HepG2 (cell line): Measurements from ENCODE around the gene CHPF.

ENCODE experiments used
- CTCF ChIP-seq: sonication (generic); formaldehyde crosslinking; IDR thresholded peaks from 2 replicates; pipeline ENCODE4 v1.5.0; 2020; ENCODE audit warnings: mild to moderate bottlenecking, missing genetic modification reagents, moderate library complexity
- ETS1 ChIP-seq: sonication (generic); formaldehyde crosslinking; IDR thresholded peaks from 2 replicates; pipeline ENCODE4 v1.4.0; 2020; ENCODE audit warnings: missing genetic modification reagents
- HCFC1 ChIP-seq: fragments of 150-350 bp; IDR thresholded peaks from 2 replicates; pipeline ENCODE4 v1.6.1; 2014; ENCODE audit warnings: low read depth, low read length
- MAX ChIP-seq: IDR thresholded peaks from 2 replicates; pipeline ENCODE4 v1.6.1; 2012; ENCODE audit warnings: inconsistent platforms
- NCOR1 ChIP-seq: fragments of 200-600 bp; sonication (generic); IDR thresholded peaks from 2 replicates; pipeline ENCODE4 v1.7.0; 2017; ENCODE audit warnings: antibody characterized with exemption, low read length, borderline replicate concordance
- RFX5 ChIP-seq: IDR thresholded peaks from 2 replicates; pipeline ENCODE4 v1.6.1; 2011; ENCODE audit warnings: low read depth, low read length, improper control_type of control experiment
- ZNF354B ChIP-seq: sonication (generic); formaldehyde crosslinking; IDR thresholded peaks from 2 replicates; pipeline ENCODE4 v1.8.0; 2022; ENCODE audit warnings: mild to moderate bottlenecking, missing genetic modification reagents

GRCh38 chr2:219506153-219506801 lies 37.3 kb downstream of the CHPF start:
- TF ChIP-seq NCOR1 (no peak), MAX (no peak), RFX5 (no peak), ZNF354B (CRISPR knock-in tag) (no peak), ETS1 (CRISPR knock-in tag) (no peak), HCFC1 (no peak), CTCF (CRISPR knock-in tag) (no peak)
